ENCODE measurements around the gene PTPRM.

Gene PTPRM

GRCh38 chr18:7600036-7600435 is 32.9 kb downstream of the PTPRM start:
- Histone ChIP-seq H2BK15ac (ENCODE audit: low read depth, poor library complexity, severe bottlenecking) (no peak overlapping the region), H2AK5ac (ENCODE audit: low read length, severe bottlenecking) (peak overlapping the region; percentile 43), H2BK120ac (ENCODE audit: low read depth, low read length) (no peak overlapping the region), H4K91ac (ENCODE audit: low read length) (no peak overlapping the region), H3K27me3 (ENCODE audit: control insufficient read depth in 1 of 2, insufficient read depth in 1 of 2, low read length in 2 of 2) (no peaks in the 10 kb centered on the region), H3K14ac (ENCODE audit: low read length in 2 of 2) (no peak overlapping the region), H3K9ac (ENCODE audit: low read length) (no peak overlapping the region), H3K4ac (ENCODE audit: low read depth in 1 of 2, low read length in 2 of 2) (no peak overlapping the region), H3K23ac (ENCODE audit: low read length in 2 of 2) (no peak overlapping the region), H2AFZ (ENCODE audit: low read depth, low read length) (no peak overlapping the region), H3K4me2 (ENCODE audit: low read length, poor library complexity, severe bottlenecking) (no peak overlapping the region), H3K4me3 (ENCODE audit: insufficient read depth in 1 of 2, low read depth in 1 of 2, low read length in 2 of 2) (no peak overlapping the region), H4K8ac (ENCODE audit: low read length) (no peak overlapping the region), H3K9me3 (ENCODE audit: control insufficient read depth, low read length) (no peaks in the 10 kb centered on the region), H2BK12ac (ENCODE audit: low read length in 2 of 2) (no peak overlapping the region), H3K36me3 (ENCODE audit: control insufficient read depth in 1 of 2, insufficient read depth in 2 of 2, low read depth in 1 of 2, low read length in 2 of 2) (no peaks in the 10 kb centered on the region), H3K4me1 (ENCODE audit: control insufficient read depth, insufficient read depth, low read depth, low read length) (peaks cover 29% of the 10 kb centered on the region), H3K27ac (ENCODE audit: low read length, poor library complexity, severe bottlenecking) (no peak overlapping the region), H3K79me1 (replicated peaks; ENCODE audit: low read length, poor library complexity, severe bottlenecking) (peaks cover 7% of the 10 kb centered on the region), H3K18ac (ENCODE audit: low read depth in 1 of 2, low read length in 2 of 2) (peak overlapping the region in 1 of 2 experiments; percentile 24), H2BK5ac (ENCODE audit: low read depth, low read length, poor library complexity, severe bottlenecking) (no peak overlapping the region)
- WGBS: 91% methylated on average over 6 of the region's 6 CpGs
- no peak for DNase-seq

GRCh38 chr18:7600528-7601245 is 33.6 kb downstream of the PTPRM start:
- Histone ChIP-seq H2BK15ac (ENCODE audit: low read depth, poor library complexity, severe bottlenecking) (no peak overlapping the region), H2BK12ac (ENCODE audit: low read length in 2 of 2) (no peak overlapping the region), H3K14ac (ENCODE audit: low read length in 2 of 2) (no peak overlapping the region), H2AK5ac (ENCODE audit: low read length, severe bottlenecking) (peak overlapping the region; percentile 1), H2BK120ac (ENCODE audit: low read depth, low read length) (no peak overlapping the region), H3K4me3 (ENCODE audit: insufficient read depth in 1 of 2, low read depth in 1 of 2, low read length in 2 of 2) (no peak overlapping the region), H3K9me3 (ENCODE audit: control insufficient read depth, low read length) (no peaks in the 10 kb centered on the region), H3K23ac (ENCODE audit: low read length in 2 of 2) (no peak overlapping the region), H3K27me3 (ENCODE audit: control insufficient read depth in 1 of 2, insufficient read depth in 1 of 2, low read length in 2 of 2) (no peaks in the 10 kb centered on the region), H3K79me1 (replicated peaks; ENCODE audit: low read length, poor library complexity, severe bottlenecking) (peaks cover 6% of the 10 kb centered on the region), H3K36me3 (ENCODE audit: control insufficient read depth in 1 of 2, insufficient read depth in 2 of 2, low read depth in 1 of 2, low read length in 2 of 2) (no peaks in the 10 kb centered on the region), H4K8ac (ENCODE audit: low read length) (no peak overlapping the region), H3K9ac (ENCODE audit: low read length) (no peak overlapping the region), H3K18ac (ENCODE audit: low read depth in 1 of 2, low read length in 2 of 2) (no peak overlapping the region), H3K4ac (ENCODE audit: low read depth in 1 of 2, low read length in 2 of 2) (no peak overlapping the region), H3K4me2 (ENCODE audit: low read length, poor library complexity, severe bottlenecking) (peak overlapping the region; percentile 18), H4K91ac (ENCODE audit: low read length) (no peak overlapping the region), H2BK5ac (ENCODE audit: low read depth, low read length, poor library complexity, severe bottlenecking) (no peak overlapping the region), H3K27ac (ENCODE audit: low read length, poor library complexity, severe bottlenecking) (peak overlapping the region; percentile 85), H2AFZ (ENCODE audit: low read depth, low read length) (no peak overlapping the region), H3K4me1 (ENCODE audit: control insufficient read depth, insufficient read depth, low read depth, low read length) (peaks cover 31% of the 10 kb centered on the region)
- 88% methylated on average over 13 of the region's 13 CpGs for WGBS
- no peak for DNase-seq

- peaks cover 31% of the 10 kb centered on the region for H3K4me1 ChIP-seq (ENCODE audit: control insufficient read depth, insufficient read depth, low read depth, low read length)
- no peak overlapping the region for H2AFZ ChIP-seq (ENCODE audit: low read depth, low read length)
- H3K23ac ChIP-seq (ENCODE audit: low read length in 2 of 2): no peak overlapping the region
- H3K36me3 ChIP-seq (ENCODE audit: control insufficient read depth in 1 of 2, insufficient read depth in 2 of 2, low read depth in 1 of 2, low read length in 2 of 2): no peaks in the 10 kb centered on the region
- H4K91ac ChIP-seq (ENCODE audit: low read length): no peak overlapping the region
- peaks cover 2% of the 10 kb centered on the region for H3K79me1 ChIP-seq (replicated peaks; ENCODE audit: low read length, poor library complexity, severe bottlenecking)
- H3K27me3 ChIP-seq (ENCODE audit: control insufficient read depth in 1 of 2, insufficient read depth in 1 of 2, low read length in 2 of 2): no peaks in the 10 kb centered on the region
- no peak overlapping the region for H3K4me3 ChIP-seq (ENCODE audit: insufficient read depth in 1 of 2, low read depth in 1 of 2, low read length in 2 of 2)
- no peak overlapping the region for H2BK120ac ChIP-seq (ENCODE audit: low read depth, low read length)
- H3K9ac ChIP-seq (ENCODE audit: low read length): no peak overlapping the region
- H2AK5ac ChIP-seq (ENCODE audit: low read length, severe bottlenecking): no peak overlapping the region
- H3K4me2 ChIP-seq (ENCODE audit: low read length, poor library complexity, severe bottlenecking): no peak overlapping the region
- H2BK15ac ChIP-seq (ENCODE audit: low read depth, poor library complexity, severe bottlenecking): no peak overlapping the region
- no peak overlapping the region for H4K8ac ChIP-seq (ENCODE audit: low read length)
- peak; percentile 71 for DNase-seq
- H3K9me3 ChIP-seq (ENCODE audit: control insufficient read depth, low read length): no peaks in the 10 kb centered on the region
- no peak overlapping the region for H3K14ac ChIP-seq (ENCODE audit: low read length in 2 of 2)
- 44% methylated on average over 4 of the region's 6 CpGs for WGBS
- no peak overlapping the region for H2BK5ac ChIP-seq (ENCODE audit: low read depth, low read length, poor library complexity, severe bottlenecking)
- H3K18ac ChIP-seq (ENCODE audit: low read depth in 1 of 2, low read length in 2 of 2): no peak overlapping the region
- peak overlapping the region; percentile 85 for H3K27ac ChIP-seq (ENCODE audit: low read length, poor library complexity, severe bottlenecking)
- H2BK12ac ChIP-seq (ENCODE audit: low read length in 2 of 2): no peak overlapping the region
- no peak overlapping the region for H3K4ac ChIP-seq (ENCODE audit: low read depth in 1 of 2, low read length in 2 of 2)
These were observed 34.1 kb downstream of the PTPRM start for GRCh38 chr18:7601246-7601615.

GRCh38 chr18:7601936-7602335 is 34.8 kb downstream of the PTPRM start:
- Histone ChIP-seq H3K4me2 (ENCODE audit: low read length, poor library complexity, severe bottlenecking) (no peak overlapping the region), H4K8ac (ENCODE audit: low read length) (no peak overlapping the region), H2AK5ac (ENCODE audit: low read length, severe bottlenecking) (peak overlapping the region; percentile 93), H3K27ac (ENCODE audit: low read length, poor library complexity, severe bottlenecking) (peak overlapping the region; percentile 85), H2BK120ac (ENCODE audit: low read depth, low read length) (no peak overlapping the region), H3K4me3 (ENCODE audit: insufficient read depth in 1 of 2, low read depth in 1 of 2, low read length in 2 of 2) (no peak overlapping the region), H2BK12ac (ENCODE audit: low read length in 2 of 2) (no peak overlapping the region), H3K36me3 (ENCODE audit: control insufficient read depth in 1 of 2, insufficient read depth in 2 of 2, low read depth in 1 of 2, low read length in 2 of 2) (no peaks in the 10 kb centered on the region), H4K91ac (ENCODE audit: low read length) (peak overlapping the region; percentile 44), H2AFZ (ENCODE audit: low read depth, low read length) (no peak overlapping the region), H2BK5ac (ENCODE audit: low read depth, low read length, poor library complexity, severe bottlenecking) (peak overlapping the region; percentile 74), H3K18ac (ENCODE audit: low read depth in 1 of 2, low read length in 2 of 2) (no peak overlapping the region), H3K27me3 (ENCODE audit: control insufficient read depth in 1 of 2, insufficient read depth in 1 of 2, low read length in 2 of 2) (no peaks in the 10 kb centered on the region), H3K9ac (ENCODE audit: low read length) (no peak overlapping the region), H3K4me1 (ENCODE audit: control insufficient read depth, insufficient read depth, low read depth, low read length) (peaks cover 28% of the 10 kb centered on the region), H3K4ac (ENCODE audit: low read depth in 1 of 2, low read length in 2 of 2) (no peak overlapping the region), H3K14ac (ENCODE audit: low read length in 2 of 2) (no peak overlapping the region), H3K23ac (ENCODE audit: low read length in 2 of 2) (no peak overlapping the region), H3K9me3 (ENCODE audit: control insufficient read depth, low read length) (no peaks in the 10 kb centered on the region), H2BK15ac (ENCODE audit: low read depth, poor library complexity, severe bottlenecking) (no peak overlapping the region), H3K79me1 (replicated peaks; ENCODE audit: low read length, poor library complexity, severe bottlenecking) (peaks cover 2% of the 10 kb centered on the region)
- WGBS: 90% methylated on average over 3 of the region's 3 CpGs
- no peak for DNase-seq

Measured in mesenchymal stem cell (in vitro differentiated cells and primary cell).